ACC112 (cell line): Measurements from ENCODE around the gene C10orf62.

Experiments used
- H2AFZ ChIP-seq: fragments of 200-600 bp; sonication (generic); one replicate; pipeline ENCODE4 v1.6.0; 2017; ENCODE audit warnings: antibody characterized with exemption, low read length; ENCODE audit not compliant: unreplicated experiment
- H3K27ac ChIP-seq: fragments of 200-600 bp; sonication (generic); 2 replicates; pipeline ENCODE4 v1.5.1; 2014; ENCODE audit warnings: low read depth, mild to moderate bottlenecking, antibody characterized with exemption, low read length, moderate library complexity
- H3K27me3 ChIP-seq: fragments of 200-600 bp; sonication (generic); 2 replicates; pipeline ENCODE4 v1.6.1; 2014; ENCODE audit warnings: mild to moderate bottlenecking, antibody characterized with exemption, low read length, moderate library complexity, mixed read lengths; ENCODE audit not compliant: insufficient read depth
- H3K36me3 ChIP-seq: fragments of 200-600 bp; sonication (generic); 2 replicates; pipeline ENCODE4 v1.6.1; 2016; ENCODE audit warnings: mild to moderate bottlenecking, antibody characterized with exemption, low read length, moderate library complexity, mixed read lengths; ENCODE audit not compliant: insufficient read depth
- H3K4me1 ChIP-seq: fragments of 200-600 bp; sonication (generic); one replicate; pipeline ENCODE4 v1.6.1; 2016; ENCODE audit warnings: low read length, mixed read lengths; ENCODE audit not compliant: insufficient read depth, unreplicated experiment, control insufficient read depth
- H3K4me3 ChIP-seq: fragments of 200-600 bp; sonication (generic); 2 replicates; pipeline ENCODE4 v1.5.1; 2014; ENCODE audit warnings: mild to moderate bottlenecking, low read depth, low read length
- H3K79me2 ChIP-seq: fragments of 200-600 bp; sonication (generic); one replicate; pipeline ENCODE4 v1.6.0; 2016; ENCODE audit warnings: low read length; ENCODE audit not compliant: control insufficient read depth, unreplicated experiment, insufficient read depth

C10orf62 gene

GRCh38 chr10:97589479-97589878 lies at the start of gene C10orf62:
TSS of gene C10orf62 (plus strand) at chr10:97589721. CDS start at chr10:97589898, 177 bp downstream.
- no peaks in the 10 kb centered on the region for H3K4me1 ChIP-seq
- no peaks in the 10 kb centered on the region for H3K36me3 ChIP-seq
- H3K27ac ChIP-seq = no peak within 1 kb of the TSS
- H3K79me2 ChIP-seq = no peaks in the 10 kb centered on the region
- no peak within 1 kb of the TSS for H2AFZ ChIP-seq
- H3K27me3 ChIP-seq = no peaks in the 10 kb centered on the region
- H3K4me3 ChIP-seq = no peak within 1 kb of the TSS

GRCh38 chr10:97540669-97541500 lies 48.6 kb upstream of the C10orf62 start:
- Histone ChIP-seq H3K4me1 (peaks cover 53% of the 10 kb centered on the region), H3K4me3 (no peak overlapping the region), H3K79me2 (peaks cover 18% of the 10 kb centered on the region), H3K27ac (peak overlapping the region; percentile 90), H3K27me3 (no peaks in the 10 kb centered on the region), H2AFZ (no peak overlapping the region), H3K36me3 (no peaks in the 10 kb centered on the region)

- H2AFZ ChIP-seq = no peak overlapping the region
- H3K4me3 ChIP-seq = peak overlapping the region; percentile 48; the same call in 1 of the 2 replicates
- H3K4me1 ChIP-seq = peaks cover 53% of the 10 kb centered on the region
- peak overlapping the region; percentile 90 for H3K27ac ChIP-seq
- H3K36me3 ChIP-seq = no peaks in the 10 kb centered on the region
- peaks cover 15% of the 10 kb centered on the region for H3K79me2 ChIP-seq
- H3K27me3 ChIP-seq = no peaks in the 10 kb centered on the region
Observed at GRCh38 chr10:97542169-97543024, 47.1 kb upstream of the C10orf62 start.

GRCh38 chr10:97543025-97543546 lies 46.4 kb upstream of the C10orf62 start:
- H3K4me3 ChIP-seq = 0 out of 2 replicates have a peak overlapping the region, but pooled peaks have one; percentile 2

GRCh38 chr10:97546456-97547270 lies 42.9 kb upstream of the C10orf62 start:
- Histone ChIP-seq H3K36me3 (no peaks in the 10 kb centered on the region), H3K27ac (no peak overlapping the region), H2AFZ (no peak overlapping the region), H3K4me1 (peaks cover 28% of the 10 kb centered on the region), H3K27me3 (no peaks in the 10 kb centered on the region), H3K79me2 (no peaks in the 10 kb centered on the region), H3K4me3 (no peak overlapping the region)

More at GRCh38 chr10:97543025-97543546, 46.4 kb upstream of the C10orf62 start:
- Histone ChIP-seq H3K4me1 (peaks cover 53% of the 10 kb centered on the region), H3K79me2 (peaks cover 15% of the 10 kb centered on the region), H2AFZ (no peak overlapping the region), H3K36me3 (no peaks in the 10 kb centered on the region), H3K27me3 (no peaks in the 10 kb centered on the region), H3K27ac (peak overlapping the region; percentile 90)

- Histone ChIP-seq H3K27me3 (no peaks in the 10 kb centered on the region), H3K36me3 (no peaks in the 10 kb centered on the region), H3K79me2 (no peaks in the 10 kb centered on the region), H2AFZ (no peak overlapping the region), H3K4me3 (no peak overlapping the region), H3K4me1 (peaks cover 24% of the 10 kb centered on the region), H3K27ac (no peak overlapping the region)
Observed at GRCh38 chr10:97547271-97547600, 42.3 kb upstream of the C10orf62 start.

GRCh38 chr10:97547962-97548361 lies 41.6 kb upstream of the C10orf62 start:
- Histone ChIP-seq H3K79me2 (no peaks in the 10 kb centered on the region), H3K4me3 (no peak overlapping the region), H3K27me3 (no peaks in the 10 kb centered on the region), H3K36me3 (no peaks in the 10 kb centered on the region), H3K4me1 (peaks cover 17% of the 10 kb centered on the region), H3K27ac (no peak overlapping the region), H2AFZ (no peak overlapping the region)

GRCh38 chr10:97548828-97549455 lies 40.6 kb upstream of the C10orf62 start:
- no peaks in the 10 kb centered on the region for H3K79me2 ChIP-seq
- H2AFZ ChIP-seq = no peak overlapping the region
- H3K4me3 ChIP-seq = no peak overlapping the region
- H3K27ac ChIP-seq = no peak overlapping the region
- no peaks in the 10 kb centered on the region for H3K27me3 ChIP-seq
- H3K36me3 ChIP-seq = no peaks in the 10 kb centered on the region
- H3K4me1 ChIP-seq = peaks cover 7% of the 10 kb centered on the region

GRCh38 chr10:97549587-97550322 lies 39.8 kb upstream of the C10orf62 start:
- H3K27ac ChIP-seq = no peak overlapping the region
- H3K4me1 ChIP-seq = peaks cover 7% of the 10 kb centered on the region
- no peaks in the 10 kb centered on the region for H3K27me3 ChIP-seq
- H3K36me3 ChIP-seq = no peaks in the 10 kb centered on the region
- H2AFZ ChIP-seq = no peak overlapping the region
- H3K4me3 ChIP-seq = no peak overlapping the region
- H3K79me2 ChIP-seq = peaks cover under 1% of the 10 kb centered on the region
